ENCODE data around the gene KIZ. TPM values are rescaled to one million over a fixed set of nuclear protein-coding genes. Genes with fewer than 3 reads are reported as not detected.

Gene KIZ
- total RNA-seq, 1 experiment from 2014 or later = 13.4 TPM

- no peak overlapping the region for H3K4me2 ChIP-seq (ENCODE audit: low read length)
- no peak overlapping the region for H3K9ac ChIP-seq (ENCODE audit: low read length)
- H3K36me3 ChIP-seq (ENCODE audit: low read depth, low read length) = no peaks in the 10 kb centered on the region
- no TSS peak for BruUV-seq (replicated peaks)
- no peak for TF ChIP-seq CTCF (conservative IDR thresholded peaks at IDR 0.05; ENCODE audit: low read depth, low read length)
- TF ChIP-seq EZH2 (IDR thresholded peaks at IDR 0.05; ENCODE audit: low read length, unreplicated experiment) = no peak
- no peak for TF ChIP-seq EZH2phosphoT487 (IDR thresholded peaks at IDR 0.05; ENCODE audit: borderline replicate concordance, low read length)
- no peaks in the 10 kb centered on the region; the same call in 1 of the 2 replicates for H3K4me1 ChIP-seq (ENCODE audit: insufficient read depth, low read length)
- intact Hi-C loops (cut with micrococcal nuclease) = no loop called here
- H3K4me3 ChIP-seq (ENCODE audit: low read length) = no peak overlapping the region
- CTCF ChIA-PET = no interaction called here
- no peak overlapping the region for H3K27ac ChIP-seq (ENCODE audit: low read length)
- POLR2A ChIA-PET (ENCODE audit: unreplicated experiment) = no interaction called here
- no peaks in the 10 kb centered on the region for H4K20me1 ChIP-seq (ENCODE audit: low read length)
- no peaks in the 10 kb centered on the region for H3K9me3 ChIP-seq (ENCODE audit: low read length)
- ATAC-seq = no peak
- H3K79me2 ChIP-seq (ENCODE audit: low read length) = no peaks in the 10 kb centered on the region
- no peaks in the 10 kb centered on the region for H3F3A ChIP-seq (ENCODE audit: low read length, unreplicated experiment)
- no peaks in the 10 kb centered on the region for H3K9me2 ChIP-seq (replicated peaks; ENCODE audit: low read length)
- no peak overlapping the region for H2AFZ ChIP-seq (ENCODE audit: low read length)
- no peaks in the 10 kb centered on the region for H3K27me3 ChIP-seq (ENCODE audit: low read length)
- no peak for DNase-seq
Observed at GRCh38 chr20:21286775-21287174, 160.9 kb downstream of the KIZ start.

- H3K4me2 ChIP-seq (ENCODE audit: low read length) = no peak overlapping the region
- H3K9me3 ChIP-seq (ENCODE audit: low read length) = no peaks in the 10 kb centered on the region
- no peaks in the 10 kb centered on the region for H3K27me3 ChIP-seq (ENCODE audit: low read length)
- no peak overlapping the region for H2AFZ ChIP-seq (ENCODE audit: low read length)
- DNase-seq (no peak), ATAC-seq (no peak)
- ChIA-PET POLR2A (ENCODE audit: unreplicated experiment) (no interaction called here), CTCF (no interaction called here)
- no peaks in the 10 kb centered on the region; the same call in 1 of the 2 replicates for H3K4me1 ChIP-seq (ENCODE audit: insufficient read depth, low read length)
- no peaks in the 10 kb centered on the region for H3K9me2 ChIP-seq (replicated peaks; ENCODE audit: low read length)
- BruUV-seq (replicated peaks) = no TSS peak
- H4K20me1 ChIP-seq (ENCODE audit: low read length) = no peaks in the 10 kb centered on the region
- H3F3A ChIP-seq (ENCODE audit: low read length, unreplicated experiment) = no peaks in the 10 kb centered on the region
- intact Hi-C loops (cut with micrococcal nuclease) = no loop called here
- H3K27ac ChIP-seq (ENCODE audit: low read length) = no peak overlapping the region
- TF ChIP-seq EZH2phosphoT487 (IDR thresholded peaks at IDR 0.05; ENCODE audit: borderline replicate concordance, low read length) (no peak), EZH2 (IDR thresholded peaks at IDR 0.05; ENCODE audit: low read length, unreplicated experiment) (no peak), CTCF (conservative IDR thresholded peaks at IDR 0.05; ENCODE audit: low read depth, low read length) (no peak)
- H3K36me3 ChIP-seq (ENCODE audit: low read depth, low read length) = no peaks in the 10 kb centered on the region
- H3K9ac ChIP-seq (ENCODE audit: low read length) = no peak overlapping the region
- no peak overlapping the region for H3K4me3 ChIP-seq (ENCODE audit: low read length)
- H3K79me2 ChIP-seq (ENCODE audit: low read length) = no peaks in the 10 kb centered on the region
Observed at GRCh38 chr20:21288587-21289370, 162.9 kb downstream of the KIZ start.

GRCh38 chr20:21289651-21290050 is 163.8 kb downstream of the KIZ start:
- H3K9ac ChIP-seq (ENCODE audit: low read length) = no peak overlapping the region
- no peaks in the 10 kb centered on the region for H3K79me2 ChIP-seq (ENCODE audit: low read length)
- H3K4me1 ChIP-seq (ENCODE audit: insufficient read depth, low read length) = no peaks in the 10 kb centered on the region; the same call in 1 of the 2 replicates
- DNase-seq (peak; percentile 31), ATAC-seq (peak; percentile 48; the same call in 1 of the 2 replicates)
- ChIA-PET CTCF (no interaction called here), POLR2A (ENCODE audit: unreplicated experiment) (no interaction called here)
- no peak overlapping the region for H3K27ac ChIP-seq (ENCODE audit: low read length)
- no peaks in the 10 kb centered on the region for H3K9me3 ChIP-seq (ENCODE audit: low read length)
- no TSS peak for BruUV-seq (replicated peaks)
- no peaks in the 10 kb centered on the region for H3F3A ChIP-seq (ENCODE audit: low read length, unreplicated experiment)
- intact Hi-C loops (cut with micrococcal nuclease) = no loop called here
- no peak overlapping the region for H3K4me3 ChIP-seq (ENCODE audit: low read length)
- no peak for TF ChIP-seq EZH2 (IDR thresholded peaks at IDR 0.05; ENCODE audit: low read length, unreplicated experiment)
- TF ChIP-seq EZH2phosphoT487 (IDR thresholded peaks at IDR 0.05; ENCODE audit: borderline replicate concordance, low read length) = no peak
- no peak for TF ChIP-seq CTCF (conservative IDR thresholded peaks at IDR 0.05; ENCODE audit: low read depth, low read length)
- no peaks in the 10 kb centered on the region for H4K20me1 ChIP-seq (ENCODE audit: low read length)
- H3K27me3 ChIP-seq (ENCODE audit: low read length) = peaks cover 5% of the 10 kb centered on the region; the same call in 1 of the 2 replicates
- H3K9me2 ChIP-seq (replicated peaks; ENCODE audit: low read length) = no peaks in the 10 kb centered on the region
- H3K36me3 ChIP-seq (ENCODE audit: low read depth, low read length) = no peaks in the 10 kb centered on the region
- no peak overlapping the region for H2AFZ ChIP-seq (ENCODE audit: low read length)
- no peak overlapping the region for H3K4me2 ChIP-seq (ENCODE audit: low read length)
